Mesenchymal stem cell (in vitro differentiated cells and primary cell): ENCODE results near the gene DUS2.

ENCODE experiments used
- DNase-seq: peaks from one replicate; pipeline ENCODE4 v3.0.0-alpha.2; 2013
- H2AFZ ChIP-seq: one replicate; pipeline ENCODE4 v1.6.1; 2013; ENCODE audit warnings: low read depth, mild to moderate bottlenecking, control low read depth, inconsistent platforms, low read length, moderate library complexity
- H2AK5ac ChIP-seq: 2 replicates; pipeline ENCODE4 v1.6.1; 2013; ENCODE audit warnings: low read length, moderate library complexity, mild to moderate bottlenecking, inconsistent platforms; ENCODE audit not compliant: severe bottlenecking
- H2BK120ac ChIP-seq: one replicate; pipeline ENCODE4 v1.6.1; 2013; ENCODE audit warnings: low read depth, mild to moderate bottlenecking, inconsistent platforms, low read length, moderate library complexity
- H2BK12ac ChIP-seq, 2 experiments: one replicate each; pipeline ENCODE4 v1.6.1; 2013; ENCODE audit warnings: inconsistent platforms in 2 of 2, low read length in 2 of 2, mild to moderate bottlenecking in 2 of 2, moderate library complexity in 2 of 2, control low read depth in 1 of 2
- H2BK15ac ChIP-seq: one replicate; pipeline ENCODE4 v1.6.1; 2013; ENCODE audit warnings: mild to moderate bottlenecking, low read depth, inconsistent platforms; ENCODE audit not compliant: poor library complexity, severe bottlenecking
- H2BK5ac ChIP-seq: 2 replicates; pipeline ENCODE4 v1.6.1; 2013; ENCODE audit warnings: low read depth, mild to moderate bottlenecking, low read length, control low read depth, inconsistent platforms; ENCODE audit not compliant: poor library complexity, severe bottlenecking
- H3K14ac ChIP-seq, 2 experiments: one replicate each; pipeline ENCODE4 v1.6.1; 2013; ENCODE audit warnings: inconsistent platforms in 2 of 2, low read length in 2 of 2, control low read depth in 1 of 2, mild to moderate bottlenecking in 1 of 2, moderate library complexity in 1 of 2
- H3K18ac ChIP-seq, 2 experiments: one replicate each; pipeline ENCODE4 v1.6.1; 2013; ENCODE audit warnings: inconsistent platforms in 2 of 2, low read length in 2 of 2, control low read depth in 1 of 2, low read depth in 1 of 2, mild to moderate bottlenecking in 1 of 2
- H3K23ac ChIP-seq, 2 experiments: one replicate each; pipeline ENCODE4 v1.6.1; 2013; ENCODE audit warnings: inconsistent platforms in 2 of 2, low read length in 2 of 2, mild to moderate bottlenecking in 2 of 2, moderate library complexity in 2 of 2, control low read depth in 1 of 2
- H3K27ac ChIP-seq: 2 replicates; pipeline ENCODE4 v1.5.1; 2013; ENCODE audit warnings: mild to moderate bottlenecking, moderate library complexity, low read length, control low read depth, inconsistent platforms; ENCODE audit not compliant: poor library complexity, severe bottlenecking
- H3K27me3 ChIP-seq, 2 experiments: 2 replicates each; pipeline versions ENCODE4 v1.6.1 to v1.7.0; 2013; ENCODE audit warnings: low read length in 2 of 2, mild to moderate bottlenecking in 2 of 2, moderate library complexity in 2 of 2, control low read depth in 1 of 2, inconsistent platforms in 1 of 2; ENCODE audit not compliant: control insufficient read depth in 1 of 2, insufficient read depth in 1 of 2
- H3K36me3 ChIP-seq, 2 experiments: 2 replicates each; pipeline versions ENCODE4 v1.6.1 to v1.7.0; 2013; ENCODE audit warnings: low read length in 2 of 2, control low read depth in 1 of 2, inconsistent platforms in 1 of 2, low read depth in 1 of 2, mild to moderate bottlenecking in 1 of 2; ENCODE audit not compliant: insufficient read depth in 2 of 2, control insufficient read depth in 1 of 2
- H3K4ac ChIP-seq, 2 experiments: one replicate each; pipeline ENCODE4 v1.6.1; 2013; ENCODE audit warnings: inconsistent platforms in 2 of 2, low read length in 2 of 2, mild to moderate bottlenecking in 2 of 2, moderate library complexity in 2 of 2, control low read depth in 1 of 2, low read depth in 1 of 2
- H3K4me1 ChIP-seq: 2 replicates; pipeline ENCODE4 v1.6.1; 2013; ENCODE audit warnings: low read depth, low read length, control low read depth; ENCODE audit not compliant: control insufficient read depth, insufficient read depth
- H3K4me2 ChIP-seq: 2 replicates; pipeline ENCODE4 v1.6.1; 2013; ENCODE audit warnings: low read length, mild to moderate bottlenecking, inconsistent platforms; ENCODE audit not compliant: poor library complexity, severe bottlenecking
- H3K4me3 ChIP-seq, 2 experiments: 2 replicates each; pipeline versions ENCODE4 v1.5.1 to v1.7.0; 2013; ENCODE audit warnings: low read length in 2 of 2, mild to moderate bottlenecking in 2 of 2, control low read depth in 1 of 2, low read depth in 1 of 2; ENCODE audit not compliant: insufficient read depth in 1 of 2
- H3K79me1 ChIP-seq: replicated peaks from 2 replicates; pipeline ENCODE4 v1.6.1; 2013; ENCODE audit warnings: mild to moderate bottlenecking, control low read depth, low read length, inconsistent platforms; ENCODE audit not compliant: poor library complexity, severe bottlenecking
- H3K9ac ChIP-seq: 2 replicates; pipeline ENCODE4 v1.7.0; 2013; ENCODE audit warnings: mild to moderate bottlenecking, low read length, moderate library complexity
- H3K9me3 ChIP-seq: 2 replicates; pipeline ENCODE4 v1.7.0; 2013; ENCODE audit warnings: mild to moderate bottlenecking, low read length; ENCODE audit not compliant: control insufficient read depth
- H4K8ac ChIP-seq: one replicate; pipeline ENCODE4 v1.6.1; 2013; ENCODE audit warnings: inconsistent platforms, mild to moderate bottlenecking, low read length, moderate library complexity
- H4K91ac ChIP-seq: one replicate; pipeline ENCODE4 v1.6.1; 2013; ENCODE audit warnings: mild to moderate bottlenecking, low read length, inconsistent platforms
- WGBS: methylation state at CpG from one replicate; pipeline ENCODE4 v1.1.7; 2013; ENCODE audit warnings: mixed read lengths; 5-methylcytosine and 5-hydroxymethylcytosine counted together

DUS2 gene

GRCh38 chr16:68000450-68000849 lies 22.6 kb upstream of the DUS2 start:
- Histone ChIP-seq H3K36me3 (no peaks in the 10 kb centered on the region), H3K4me3 (no peak overlapping the region), H2BK120ac (no peak overlapping the region), H3K4me2 (no peak overlapping the region), H2BK12ac (no peak overlapping the region), H3K9me3 (no peaks in the 10 kb centered on the region), H4K8ac (no peak overlapping the region), H3K4ac (no peak overlapping the region), H2AK5ac (no peak overlapping the region), H3K18ac (no peak overlapping the region), H4K91ac (no peak overlapping the region), H2BK15ac (no peak overlapping the region), H3K27ac (no peak overlapping the region), H3K79me1 (no peaks in the 10 kb centered on the region), H2BK5ac (no peak overlapping the region), H3K27me3 (peaks cover 0 to 4% of the 10 kb centered on the region in 2 experiments), H3K4me1 (no peaks in the 10 kb centered on the region), H2AFZ (no peak overlapping the region), H3K23ac (no peak overlapping the region), H3K9ac (no peak overlapping the region), H3K14ac (no peak overlapping the region)
- 54% methylated on average over 3 of the region's 3 CpGs for WGBS
- DNase-seq, result peak; percentile 13

GRCh38 chr16:68003031-68003430 lies 20.1 kb upstream of the DUS2 start:
- Histone ChIP-seq H3K4ac (no peak overlapping the region), H2BK12ac (no peak overlapping the region), H4K8ac (no peak overlapping the region), H3K27ac (no peak overlapping the region), H3K4me3 (no peak overlapping the region), H2AK5ac (no peak overlapping the region), H3K4me1 (peaks cover 1% of the 10 kb centered on the region), H3K14ac (no peak overlapping the region), H3K4me2 (no peak overlapping the region), H4K91ac (no peak overlapping the region), H2BK120ac (no peak overlapping the region), H3K27me3 (peaks cover 0 to 4% of the 10 kb centered on the region in 2 experiments), H3K18ac (no peak overlapping the region), H2AFZ (no peak overlapping the region), H3K9ac (no peak overlapping the region), H3K9me3 (no peaks in the 10 kb centered on the region), H3K79me1 (no peaks in the 10 kb centered on the region), H3K23ac (no peak overlapping the region), H2BK15ac (no peak overlapping the region), H2BK5ac (no peak overlapping the region), H3K36me3 (no peaks in the 10 kb centered on the region)
- WGBS, result 69% methylated on average over 3 of the region's 4 CpGs
- peak; percentile 16 for DNase-seq

DNA sequence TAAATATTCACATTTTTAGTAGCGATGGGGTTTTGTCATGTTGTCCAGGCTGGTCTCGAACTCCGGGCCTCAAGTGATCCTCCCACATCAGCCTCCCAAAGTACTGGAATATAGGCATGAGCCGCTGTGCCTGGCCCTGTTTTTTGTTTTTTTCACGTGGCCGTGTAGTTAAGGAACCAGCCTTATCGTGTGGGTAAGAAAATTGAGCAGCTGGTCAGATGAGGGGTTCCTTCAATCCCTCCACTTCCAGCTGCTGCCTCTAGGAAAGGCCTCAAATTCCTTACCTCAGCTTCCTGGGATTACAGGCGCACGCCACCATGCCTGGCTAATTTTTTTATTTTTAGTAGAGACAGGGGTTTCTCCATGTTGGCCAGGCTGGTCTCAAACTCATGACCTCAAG lies 17.9 kb upstream of the DUS2 start:
- no peak for DNase-seq

GRCh38 chr16:68005786-68006286 lies 17.2 kb upstream of the DUS2 start:
- H2BK5ac ChIP-seq, result no peak overlapping the region
- no peak overlapping the region for H3K9ac ChIP-seq
- DNase-seq, result no peak
- H3K27me3 ChIP-seq, result peaks cover 0 to 16% of the 10 kb centered on the region in 2 experiments
- no peak overlapping the region for H3K18ac ChIP-seq
- H2BK12ac ChIP-seq, result no peak overlapping the region
- peaks cover 1% of the 10 kb centered on the region for H3K4me1 ChIP-seq
- H2AFZ ChIP-seq, result no peak overlapping the region
- peak overlapping the region; percentile 82 for H4K8ac ChIP-seq
- H3K36me3 ChIP-seq, result no peaks in the 10 kb centered on the region
- no peak overlapping the region for H3K23ac ChIP-seq
- H3K4ac ChIP-seq, result peak overlapping the region in 1 of 2 experiments; percentile 5
- no peak overlapping the region for H2BK120ac ChIP-seq
- H2BK15ac ChIP-seq, result no peak overlapping the region
- 66% methylated on average over 5 of the region's 6 CpGs for WGBS
- no peak overlapping the region for H3K27ac ChIP-seq
- H2AK5ac ChIP-seq, result no peak overlapping the region
- H3K9me3 ChIP-seq, result no peaks in the 10 kb centered on the region
- no peak overlapping the region for H3K4me3 ChIP-seq
- H3K79me1 ChIP-seq, result no peaks in the 10 kb centered on the region
- H4K91ac ChIP-seq, result peak overlapping the region; percentile 3
- no peak overlapping the region for H3K14ac ChIP-seq
- no peak overlapping the region for H3K4me2 ChIP-seq

More for the DNA sequence above, 17.9 kb upstream of the DUS2 start:
- 95% methylated on average over 7 of the region's 9 CpGs for WGBS
- Histone ChIP-seq H2BK15ac (no peak overlapping the region), H2BK5ac (no peak overlapping the region), H3K79me1 (no peaks in the 10 kb centered on the region), H2AK5ac (no peak overlapping the region), H3K18ac (no peak overlapping the region), H3K36me3 (no peaks in the 10 kb centered on the region), H3K4me1 (peaks cover 1% of the 10 kb centered on the region), H3K4ac (no peak overlapping the region), H3K23ac (no peak overlapping the region), H3K27ac (no peak overlapping the region), H4K8ac (no peak overlapping the region), H4K91ac (no peak overlapping the region), H3K9ac (no peak overlapping the region), H2BK12ac (no peak overlapping the region), H3K4me2 (no peak overlapping the region), H3K14ac (no peak overlapping the region), H2BK120ac (no peak overlapping the region), H3K27me3 (peaks cover 0 to 10% of the 10 kb centered on the region in 2 experiments), H3K9me3 (no peaks in the 10 kb centered on the region), H2AFZ (no peak overlapping the region), H3K4me3 (no peak overlapping the region)
